Activated CD8-positive, alpha-beta memory T cell treated with anti-CD3 and anti-CD28 coated beads for 36 hours (primary cell): ENCODE results near the gene GRIFIN. TPM values are rescaled to one million over a fixed set of nuclear protein-coding genes. Genes with fewer than 3 reads are reported as not detected.

Experiments
- CTCF ChIA-PET: fragments of 350-600 bp; sonication (Branson Sonifier 250); formaldehyde crosslinking; loops from one replicate; lab custom pipeline; 2021; ENCODE audit warnings: antibody characterized with exemption; lab: Charles Lee
- POLR2A ChIA-PET: fragments of 350-600 bp; sonication (Branson Sonifier 250); formaldehyde crosslinking; loops from one replicate; lab custom pipeline; 2021; ENCODE audit warnings: antibody characterized with exemption; lab: Charles Lee
- total RNA-seq, 2 experiments: library from RNA; stranded (reverse); gene quantifications; one replicate each; pipeline ENCODE4 v1.2.3, GENCODE V29; 2021

The GRIFIN gene
- total RNA-seq, 2 experiments from 2014 or later: not detected

DNA sequence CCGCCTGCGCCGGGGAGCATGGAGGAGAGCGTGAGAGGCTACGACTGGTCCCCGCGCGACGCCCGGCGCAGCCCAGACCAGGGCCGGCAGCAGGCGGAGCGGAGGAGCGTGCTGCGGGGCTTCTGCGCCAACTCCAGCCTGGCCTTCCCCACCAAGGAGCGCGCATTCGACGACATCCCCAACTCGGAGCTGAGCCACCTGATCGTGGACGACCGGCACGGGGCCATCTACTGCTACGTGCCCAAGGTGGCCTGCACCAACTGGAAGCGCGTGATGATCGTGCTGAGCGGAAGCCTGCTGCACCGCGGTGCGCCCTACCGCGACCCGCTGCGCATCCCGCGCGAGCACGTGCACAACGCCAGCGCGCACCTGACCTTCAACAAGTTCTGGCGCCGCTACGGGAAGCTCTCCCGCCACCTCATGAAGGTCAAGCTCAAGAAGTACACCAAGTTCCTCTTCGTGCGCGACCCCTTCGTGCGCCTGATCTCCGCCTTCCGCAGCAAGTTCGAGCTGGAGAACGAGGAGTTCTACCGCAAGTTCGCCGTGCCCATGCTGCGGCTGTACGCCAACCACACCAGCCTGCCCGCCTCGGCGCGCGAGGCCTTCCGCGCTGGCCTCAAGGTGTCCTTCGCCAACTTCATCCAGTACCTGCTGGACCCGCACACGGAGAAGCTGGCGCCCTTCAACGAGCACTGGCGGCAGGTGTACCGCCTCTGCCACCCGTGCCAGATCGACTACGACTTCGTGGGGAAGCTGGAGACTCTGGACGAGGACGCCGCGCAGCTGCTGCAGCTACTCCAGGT is 43.1 kb downstream of the GRIFIN start:
- CTCF ChIA-PET: interaction anchor here (1.9 kb wide), 1 partner anchor 77 kb away, joined by 5 read pairs; no protein-coding TSS in a partner anchor
- POLR2A ChIA-PET: no interaction called here

DNA sequence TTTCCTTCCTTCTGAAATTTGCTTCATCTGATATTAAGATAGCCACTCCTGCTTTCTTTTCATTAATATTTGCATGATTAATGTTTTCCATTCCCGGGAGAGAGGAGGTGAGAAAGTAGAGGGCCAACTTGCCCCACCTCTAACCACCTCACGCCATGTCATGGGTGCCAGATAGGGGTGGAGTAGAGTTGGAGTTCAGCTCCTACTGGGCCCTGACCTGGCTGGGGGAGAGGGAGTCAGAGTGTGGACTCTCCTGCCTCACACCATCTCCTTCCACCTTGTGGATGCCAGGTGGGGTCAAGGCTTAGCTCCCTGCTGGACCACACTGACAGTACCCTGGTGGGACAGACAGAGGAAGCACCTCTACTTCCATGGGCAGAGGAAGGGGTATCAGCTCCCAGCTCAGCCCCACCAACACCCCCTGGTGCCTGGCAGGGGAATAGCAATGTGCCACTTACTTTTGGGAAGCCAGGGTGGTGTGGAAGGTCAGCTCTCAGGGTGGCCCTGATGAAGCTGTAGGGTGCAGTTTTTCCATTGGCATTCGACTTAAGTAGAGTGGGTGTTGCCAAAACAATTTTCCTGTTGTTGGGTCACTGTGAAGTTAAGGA is 44.8 kb downstream of the GRIFIN start:
- CTCF ChIA-PET: interaction anchor here (0.5 to 1.9 kb wide), 13 partner anchors 9 to 134 kb away, joined by 3 to 6 read pairs (median 3); no protein-coding TSS in a partner anchor
- POLR2A ChIA-PET: interaction anchor here (0.5 to 0.6 kb wide), 2 partner anchors 10 to 32 kb away, joined by 5 to 6 read pairs; no protein-coding TSS in a partner anchor

DNA sequence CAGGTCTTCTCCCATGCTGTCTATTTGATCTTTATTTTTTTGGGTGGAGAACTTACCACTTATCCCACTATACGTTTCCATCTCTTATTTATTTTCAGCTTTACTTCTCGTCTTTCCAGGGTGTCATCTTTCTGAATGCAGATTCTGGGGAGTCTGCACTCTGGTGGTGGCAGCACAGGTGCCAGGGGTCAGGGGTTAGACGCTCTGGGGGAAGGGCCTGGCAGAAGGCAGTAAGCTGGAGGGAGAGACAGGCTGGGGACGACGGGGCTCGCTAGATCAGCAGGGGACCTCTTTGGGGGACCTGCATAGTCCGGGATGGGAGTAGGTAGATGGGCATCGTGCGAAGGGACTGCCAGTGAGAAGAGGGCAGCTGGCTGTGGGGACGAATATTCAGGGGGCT is 50.4 kb downstream of the GRIFIN start:
- POLR2A ChIA-PET: no interaction called here
- CTCF ChIA-PET: interaction anchor here (2.0 kb wide), 1 partner anchor 25 kb away, joined by 6 read pairs; no protein-coding TSS in a partner anchor

Other genes with a start within 250 kb of the GRIFIN start
- 10 to 100 TPM; 39.4 to 40.8 TPM for gene MAD1L1, start 243.5 kb downstream of the GRIFIN start, total RNA-seq
- 10 to 100 TPM; 49.1 to 53.5 TPM for gene MRM2, start 234.2 kb downstream of the GRIFIN start, total RNA-seq
- gene NUDT1, start 234.2 kb downstream of the GRIFIN start, total RNA-seq: 10 to 100 TPM; 85.5 to 86.8 TPM
- gene SNX8, start 162.0 kb downstream of the GRIFIN start, total RNA-seq: 10 to 100 TPM; 47.6 to 49.6 TPM
- gene EIF3B, start 121.6 kb downstream of the GRIFIN start, total RNA-seq: 100 to 1,000 TPM; 297 to 298 TPM
- gene CHST12, start 72.8 kb downstream of the GRIFIN start, total RNA-seq: 1 to 10 TPM; 5.7 to 6.3 TPM
- 10 to 100 TPM; 22.4 to 24.2 TPM for gene LFNG, start 43.4 kb upstream of the GRIFIN start, total RNA-seq
- 10 to 100 TPM; 37.3 to 39.1 TPM for gene BRAT1, start 79.1 kb upstream of the GRIFIN start, total RNA-seq
- 10 to 100 TPM; 10.3 to 11.2 TPM for gene IQCE, start 82.6 kb upstream of the GRIFIN start, total RNA-seq
- gene TTYH3, start 155.6 kb upstream of the GRIFIN start, total RNA-seq: 10 to 100 TPM; 22.9 to 24.3 TPM
- gene AMZ1, start 211.8 kb upstream of the GRIFIN start, total RNA-seq: not detected